Measurements from ENCODE around the gene AUNIP.
A peak's percentile ranks its signal among the peaks of the same experiment; 100 is the strongest.

AUNIP gene, protein sequence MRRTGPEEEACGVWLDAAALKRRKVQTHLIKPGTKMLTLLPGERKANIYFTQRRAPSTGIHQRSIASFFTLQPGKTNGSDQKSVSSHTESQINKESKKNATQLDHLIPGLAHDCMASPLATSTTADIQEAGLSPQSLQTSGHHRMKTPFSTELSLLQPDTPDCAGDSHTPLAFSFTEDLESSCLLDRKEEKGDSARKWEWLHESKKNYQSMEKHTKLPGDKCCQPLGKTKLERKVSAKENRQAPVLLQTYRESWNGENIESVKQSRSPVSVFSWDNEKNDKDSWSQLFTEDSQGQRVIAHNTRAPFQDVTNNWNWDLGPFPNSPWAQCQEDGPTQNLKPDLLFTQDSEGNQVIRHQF

DNA sequence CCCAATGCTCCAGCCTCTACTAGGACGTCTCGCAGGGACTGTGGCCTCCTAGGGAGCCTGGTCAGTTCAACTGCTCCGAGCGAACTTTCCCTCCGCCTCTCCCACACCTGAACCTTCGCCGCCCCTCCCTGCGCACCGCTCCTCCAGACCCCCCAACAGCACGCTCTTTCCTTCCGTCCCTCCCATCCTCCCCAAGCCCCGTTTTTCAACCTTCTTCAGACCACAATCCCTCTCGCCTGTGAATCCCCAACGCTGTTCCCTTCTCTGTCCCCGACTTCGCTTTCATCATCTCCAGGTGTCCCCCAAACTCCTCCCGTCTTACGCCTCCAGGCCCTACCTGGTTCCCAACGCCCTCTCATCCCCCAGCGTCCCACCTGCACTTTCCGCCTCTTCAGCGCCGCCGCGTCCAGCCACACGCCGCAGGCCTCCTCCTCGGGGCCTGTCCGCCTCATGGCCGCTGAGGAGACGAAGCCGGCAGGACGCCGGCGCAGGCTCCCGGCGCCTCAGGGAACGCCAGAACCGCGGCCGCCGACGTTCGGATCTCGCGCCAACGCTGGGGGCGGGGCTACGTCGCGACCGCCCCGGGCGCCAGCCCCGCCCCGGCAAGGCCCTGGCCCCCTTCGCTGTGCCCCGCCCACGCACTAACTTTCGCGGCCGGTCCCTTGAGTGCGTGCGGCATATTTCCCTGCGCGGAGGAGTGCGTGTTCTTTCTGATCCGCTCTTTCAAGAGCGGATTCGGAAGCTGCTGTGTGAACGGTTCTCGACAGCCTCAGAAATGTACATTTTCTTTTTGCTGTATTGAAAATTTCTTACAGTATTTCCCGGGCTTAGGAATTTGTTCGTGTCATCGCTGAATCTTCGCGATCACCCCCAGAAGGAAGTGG is at the start of gene AUNIP:
Gene AUNIP, minus strand, starts transcription at position 552 of the 884 bp plus-strand sequence. Its CDS starts 100 bp downstream, at position 452.
- peaks cover 20% of the 10 kb centered on the region for H3K36me3 Mint-ChIP-seq (ENCODE audit: low read depth)
- H3K9me3 Mint-ChIP-seq: no peaks in the 10 kb centered on the region
- H3K4me1 Mint-ChIP-seq (ENCODE audit: low read depth): peaks cover 23% of the 10 kb centered on the region
- peak within 1 kb of the TSS; percentile 94 for H3K27ac Mint-ChIP-seq
- DNase-seq: peak; percentile 93
- H3K27me3 Mint-ChIP-seq: peaks cover 2% of the 10 kb centered on the region
- peak within 1 kb of the TSS; percentile 94 for H3K4me3 Mint-ChIP-seq

DNA sequence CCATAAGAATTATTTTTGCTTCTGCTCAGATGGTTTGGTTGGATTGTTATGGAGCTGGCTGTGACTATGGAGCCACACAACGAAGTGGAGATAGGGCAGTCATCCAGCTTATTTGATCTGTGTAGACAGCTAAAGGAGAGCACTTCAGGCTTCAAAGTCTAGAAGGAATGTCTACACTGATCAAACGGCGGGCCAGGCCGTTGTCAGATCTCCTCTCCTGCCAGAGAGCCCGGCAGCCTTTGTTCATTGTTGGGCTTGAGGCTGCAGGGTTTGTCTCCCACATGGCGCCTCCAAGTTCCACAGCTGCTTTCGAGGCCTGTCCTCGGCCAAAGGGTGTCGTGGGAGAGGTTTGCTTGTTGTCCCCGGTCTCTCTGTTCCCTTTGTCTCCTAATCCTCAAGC is 49.8 kb upstream of the AUNIP start:
- H3K36me3 Mint-ChIP-seq (ENCODE audit: low read depth): peaks cover 13% of the 10 kb centered on the region
- no peak overlapping the region for H3K27ac Mint-ChIP-seq
- H3K9me3 Mint-ChIP-seq: no peaks in the 10 kb centered on the region
- no peak overlapping the region for H3K4me3 Mint-ChIP-seq
- H3K4me1 Mint-ChIP-seq (ENCODE audit: low read depth): peaks cover 17% of the 10 kb centered on the region
- DNase-seq: no peak
- no peaks in the 10 kb centered on the region for H3K27me3 Mint-ChIP-seq

DNA sequence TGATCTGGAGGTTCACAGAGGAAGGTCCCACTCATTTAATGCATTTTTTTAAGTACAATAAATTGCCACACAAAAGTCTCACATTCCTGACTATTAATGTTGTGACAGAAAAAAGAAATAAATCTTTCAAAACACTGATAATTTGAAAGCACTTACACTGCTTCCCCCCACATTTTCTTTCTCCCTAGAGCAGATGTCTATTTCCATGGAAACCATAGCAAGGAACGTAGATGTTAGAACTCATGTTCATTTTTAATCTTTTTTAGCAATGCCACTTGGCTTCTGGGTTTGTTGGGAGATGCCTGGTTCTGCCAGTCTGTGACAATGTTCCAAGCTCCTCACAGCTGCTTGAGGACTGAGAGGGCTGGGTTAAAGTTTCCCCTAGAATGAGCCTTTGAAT is 48.9 kb upstream of the AUNIP start:
- Mint-ChIP-seq H3K27me3 (no peaks in the 10 kb centered on the region), H3K4me1 (ENCODE audit: low read depth) (peaks cover 21% of the 10 kb centered on the region), H3K4me3 (no peak overlapping the region), H3K36me3 (ENCODE audit: low read depth) (peaks cover 22% of the 10 kb centered on the region), H3K9me3 (no peaks in the 10 kb centered on the region), H3K27ac (no peak overlapping the region)
- DNase-seq: no peak

DNA sequence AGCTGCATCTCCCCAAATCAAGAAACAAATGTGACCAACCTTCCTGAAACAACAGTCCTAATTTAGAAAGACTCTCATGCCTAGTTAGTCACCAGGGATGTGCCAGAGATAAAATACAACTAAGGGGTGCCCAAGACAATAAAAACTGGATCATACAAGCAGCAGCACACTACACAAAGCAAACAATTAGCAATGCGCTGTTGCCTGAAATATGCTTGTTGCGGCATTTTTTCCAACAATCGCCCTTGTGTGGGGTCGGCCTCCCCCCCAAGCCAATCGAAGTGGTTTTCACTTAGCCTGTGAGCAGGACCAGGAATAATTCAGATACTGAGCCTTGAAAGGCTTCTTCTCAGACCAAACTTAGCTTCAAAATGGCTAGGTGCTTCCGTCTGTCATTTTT is 48.3 kb upstream of the AUNIP start:
- H3K9me3 Mint-ChIP-seq: no peaks in the 10 kb centered on the region
- DNase-seq: no peak
- H3K27ac Mint-ChIP-seq: no peak overlapping the region
- no peak overlapping the region for H3K4me3 Mint-ChIP-seq
- H3K36me3 Mint-ChIP-seq (ENCODE audit: low read depth): peaks cover 26% of the 10 kb centered on the region
- peaks cover 23% of the 10 kb centered on the region for H3K4me1 Mint-ChIP-seq (ENCODE audit: low read depth)
- no peaks in the 10 kb centered on the region for H3K27me3 Mint-ChIP-seq

DNA sequence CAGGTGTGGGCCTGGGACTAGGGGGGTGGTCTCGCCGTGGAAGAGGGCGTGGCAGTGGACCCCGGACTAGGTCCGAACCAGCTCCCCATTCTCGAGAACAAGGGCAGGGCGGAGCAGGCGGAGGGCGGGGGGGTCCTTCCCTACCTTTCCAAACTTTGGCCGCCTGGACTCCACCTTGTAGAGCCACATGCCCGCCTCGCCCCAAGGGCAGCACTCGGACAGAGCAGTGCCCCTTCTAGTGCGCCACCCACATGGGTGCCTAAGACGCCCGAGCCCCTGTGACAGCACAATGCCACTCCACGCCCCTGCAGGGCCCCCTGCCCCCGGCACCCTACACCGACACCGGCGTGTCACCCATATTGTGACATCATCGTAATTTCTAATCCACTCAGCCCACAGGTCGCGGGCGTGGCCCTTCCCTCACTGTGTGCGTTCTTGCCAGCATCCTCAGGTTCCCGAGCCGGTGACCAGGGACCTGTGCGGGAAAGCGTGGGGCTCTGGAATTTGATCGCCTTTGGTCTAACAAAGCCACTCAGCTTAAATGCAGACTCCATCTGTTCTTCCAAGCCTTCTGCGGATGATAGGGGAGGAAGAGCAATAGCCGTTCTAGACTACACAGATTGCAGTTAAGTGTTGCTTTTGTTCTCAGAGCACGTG is 47.5 kb upstream of the AUNIP start:
- H3K27me3 Mint-ChIP-seq: no peaks in the 10 kb centered on the region
- peaks cover 25% of the 10 kb centered on the region for H3K4me1 Mint-ChIP-seq (ENCODE audit: low read depth)
- H3K4me3 Mint-ChIP-seq: peak overlapping the region; percentile 90
- H3K9me3 Mint-ChIP-seq: no peaks in the 10 kb centered on the region
- peak overlapping the region; percentile 75 for H3K27ac Mint-ChIP-seq
- peaks cover 34% of the 10 kb centered on the region for H3K36me3 Mint-ChIP-seq (ENCODE audit: low read depth)
- DNase-seq: no peak

DNA sequence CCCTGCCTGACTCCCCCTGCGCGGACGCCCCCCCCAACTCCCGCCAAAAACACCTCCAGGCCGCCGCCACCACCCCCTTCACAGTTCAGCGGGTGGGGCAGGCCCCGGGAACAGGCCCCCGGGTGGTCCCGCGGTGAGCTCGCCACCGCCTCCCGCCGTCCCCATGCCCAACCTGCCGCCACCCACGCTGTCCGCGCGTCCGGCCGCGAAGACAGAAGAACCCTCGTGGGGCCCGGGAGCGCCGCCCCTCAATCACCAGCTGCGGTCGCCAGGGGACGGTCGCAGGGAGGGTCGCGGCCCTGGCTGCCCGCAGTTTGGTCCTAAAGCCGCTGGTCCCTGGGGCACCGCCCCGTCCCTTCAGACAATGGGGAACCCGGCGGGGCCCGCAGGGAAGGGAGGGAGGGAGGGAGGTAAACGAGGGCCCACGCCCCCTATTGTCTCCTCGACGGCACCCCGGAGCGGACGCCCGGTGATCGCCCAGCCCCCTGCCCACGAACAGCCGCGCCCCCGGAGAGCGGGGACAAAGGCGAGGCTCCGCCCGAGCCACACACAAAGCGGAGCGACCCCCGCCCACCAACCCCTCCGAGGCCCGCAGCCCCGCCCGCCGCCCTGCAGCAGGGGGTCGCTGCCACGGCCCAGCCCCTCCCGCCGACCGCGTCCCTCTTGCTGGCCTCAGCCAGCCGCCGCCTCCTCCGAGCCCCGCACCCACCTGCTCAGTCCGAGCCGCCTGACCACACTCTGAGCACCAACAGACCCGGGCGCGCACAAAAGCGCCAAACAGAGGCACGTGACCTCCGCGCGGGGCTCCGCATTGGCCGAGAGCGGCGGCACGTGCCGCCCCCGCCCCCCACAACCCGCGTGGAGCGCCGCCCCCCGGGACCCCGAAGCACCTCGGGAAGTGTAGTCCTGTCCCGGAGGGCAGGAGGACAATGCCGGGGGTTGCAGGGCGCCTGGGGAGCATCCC is 46.7 kb upstream of the AUNIP start, which contains the start of gene STMN1:
Gene STMN1, minus strand, starts transcription at position 740 of the 964 bp plus-strand sequence. CDS start 1,743 bp downstream, outside the sequence.
- DNase-seq: peak; percentile 93

DNA sequence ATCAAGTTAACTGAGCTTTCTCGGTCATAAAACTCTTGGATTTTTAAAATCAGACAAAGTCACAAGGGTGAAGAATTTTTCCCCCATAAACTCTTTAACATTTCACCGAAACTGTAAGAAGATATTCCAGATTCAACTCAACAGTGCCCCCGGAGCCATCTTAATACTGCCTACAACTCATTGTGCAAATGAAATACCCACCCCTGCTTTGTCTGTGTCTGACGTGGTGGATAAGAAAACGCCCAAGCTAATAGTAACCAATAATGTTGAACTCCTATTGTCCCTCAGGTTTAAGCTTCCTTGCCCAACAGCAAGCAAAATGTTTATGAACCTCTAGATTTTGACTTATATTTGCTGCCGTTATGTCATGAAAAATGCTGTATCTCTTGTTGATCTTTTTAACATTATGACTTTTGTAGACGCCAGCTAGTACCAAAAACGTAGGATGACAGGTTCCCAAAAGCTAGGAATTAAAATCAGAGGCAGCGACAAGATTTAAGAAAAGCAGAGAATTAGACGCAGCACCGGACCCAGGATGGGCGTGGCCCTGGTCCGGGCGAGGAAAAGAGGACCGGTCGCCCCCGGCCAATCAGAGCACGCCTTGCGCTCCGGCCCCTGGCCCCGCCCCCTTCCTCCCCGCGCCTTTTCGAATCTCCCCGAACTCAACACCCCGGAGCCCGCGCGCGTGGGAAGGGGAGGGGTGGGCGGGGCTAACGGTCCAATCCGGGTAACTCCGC is 45.9 kb upstream of the AUNIP start:
- DNase-seq: peak; percentile 94
- peaks cover 28% of the 10 kb centered on the region for H3K4me1 Mint-ChIP-seq (ENCODE audit: low read depth)
- H3K9me3 Mint-ChIP-seq: no peaks in the 10 kb centered on the region
- H3K27ac Mint-ChIP-seq: peak overlapping the region; percentile 92
- peak overlapping the region; percentile 90 for H3K4me3 Mint-ChIP-seq
- peaks cover 50% of the 10 kb centered on the region for H3K36me3 Mint-ChIP-seq (ENCODE audit: low read depth)
- H3K27me3 Mint-ChIP-seq: no peaks in the 10 kb centered on the region

More for the DNA sequence above, 46.7 kb upstream of the AUNIP start, which contains the start of gene STMN1:
- Mint-ChIP-seq H3K9me3 (no peaks in the 10 kb centered on the region), H3K27ac (peak within 1 kb of the TSS; percentile 94), H3K4me3 (peak within 1 kb of the TSS; percentile 90), H3K27me3 (no peaks in the 10 kb centered on the region), H3K4me1 (ENCODE audit: low read depth) (peaks cover 25% of the 10 kb centered on the region), H3K36me3 (ENCODE audit: low read depth) (peaks cover 42% of the 10 kb centered on the region)

DNA sequence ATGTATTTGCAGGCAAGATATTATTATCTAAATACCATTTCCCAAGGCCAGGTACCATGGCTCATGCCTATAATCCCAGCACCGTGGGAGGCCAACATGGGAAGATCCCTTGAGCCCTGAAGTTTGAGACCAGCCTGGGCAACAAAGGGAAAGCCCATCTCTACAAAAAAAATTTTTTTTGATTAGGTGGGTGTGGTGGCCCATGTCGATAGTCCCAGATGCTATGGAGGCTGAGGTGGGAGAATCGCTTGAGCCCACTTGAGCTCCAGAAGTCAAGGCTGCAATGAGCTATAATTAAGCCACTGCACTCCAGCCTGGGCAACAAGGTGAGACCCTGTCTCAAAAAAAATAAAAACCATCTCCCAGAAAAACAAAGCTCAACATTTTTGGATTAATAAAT is 44.7 kb upstream of the AUNIP start:
- no peak for DNase-seq
- H3K4me1 Mint-ChIP-seq (ENCODE audit: low read depth): peaks cover 28% of the 10 kb centered on the region
- H3K27me3 Mint-ChIP-seq: no peaks in the 10 kb centered on the region
- H3K9me3 Mint-ChIP-seq: no peaks in the 10 kb centered on the region
- H3K27ac Mint-ChIP-seq: no peak overlapping the region
- peaks cover 61% of the 10 kb centered on the region for H3K36me3 Mint-ChIP-seq (ENCODE audit: low read depth)
- peak overlapping the region; percentile 90 for H3K4me3 Mint-ChIP-seq

DNA sequence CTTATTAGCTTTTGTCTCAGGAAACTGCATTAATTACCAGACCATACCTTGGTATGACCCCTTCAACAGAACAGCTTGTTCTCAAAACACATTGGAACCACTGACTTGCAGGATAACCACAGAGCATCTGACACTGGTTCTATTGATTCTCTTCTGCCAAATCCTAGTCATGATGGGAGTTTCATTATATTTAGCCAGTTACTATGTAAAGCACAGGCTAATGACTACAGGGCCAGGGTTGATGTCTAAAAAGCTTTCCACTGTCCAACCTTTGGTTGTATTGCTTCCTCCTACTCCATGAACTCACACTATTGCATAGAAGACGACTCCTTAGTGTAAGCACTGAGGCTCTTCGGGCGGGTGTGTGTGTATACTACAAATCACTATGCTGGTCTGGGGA is 43.2 kb upstream of the AUNIP start:
- Mint-ChIP-seq H3K4me3 (no peak overlapping the region), H3K4me1 (ENCODE audit: low read depth) (peaks cover 28% of the 10 kb centered on the region), H3K9me3 (no peaks in the 10 kb centered on the region), H3K27ac (no peak overlapping the region), H3K36me3 (ENCODE audit: low read depth) (peaks cover 75% of the 10 kb centered on the region), H3K27me3 (no peaks in the 10 kb centered on the region)
- DNase-seq: no peak

DNA sequence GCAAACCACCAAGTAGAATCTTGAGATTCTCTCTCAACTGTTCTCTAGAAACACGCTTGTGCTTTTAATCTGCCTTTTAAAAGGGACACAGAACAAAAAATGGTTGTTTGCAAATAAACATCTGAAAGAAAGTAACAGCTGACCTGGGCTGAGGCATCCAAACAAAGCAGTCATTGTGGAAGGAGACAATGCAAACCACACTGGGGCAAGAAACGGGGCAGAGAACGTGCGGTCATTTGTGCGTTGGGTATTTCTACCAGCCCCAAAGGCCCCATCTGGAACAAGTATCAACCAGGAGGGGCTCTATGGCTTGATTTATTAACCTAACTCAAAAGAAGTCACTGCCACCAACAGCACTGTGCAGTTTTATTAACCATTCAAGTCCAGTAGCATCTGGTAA is 41.0 kb upstream of the AUNIP start:
- H3K4me1 Mint-ChIP-seq (ENCODE audit: low read depth): peaks cover 31% of the 10 kb centered on the region

DNA sequence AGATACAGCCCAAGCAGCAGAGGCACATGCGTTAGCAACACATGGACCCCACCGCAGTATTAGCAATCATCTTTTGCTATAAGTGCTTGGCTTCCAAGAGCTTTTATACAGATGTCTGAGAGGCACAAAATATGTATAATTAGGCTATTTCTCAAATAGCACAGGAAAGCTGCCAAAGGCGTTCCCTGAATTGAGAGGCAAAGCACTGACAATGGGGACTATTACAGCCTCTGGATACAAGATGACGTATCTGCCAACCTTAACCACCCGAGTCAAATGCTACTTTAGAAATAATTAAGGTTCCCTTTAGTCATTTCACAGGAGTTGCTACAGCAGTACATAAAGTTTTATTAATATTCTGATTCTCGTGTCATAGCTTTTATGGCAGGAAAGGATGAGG is 40.5 kb upstream of the AUNIP start:
- DNase-seq: no peak
- no peaks in the 10 kb centered on the region for H3K27me3 Mint-ChIP-seq
- peaks cover 29% of the 10 kb centered on the region for H3K4me1 Mint-ChIP-seq (ENCODE audit: low read depth)
- H3K27ac Mint-ChIP-seq: no peak overlapping the region
- H3K9me3 Mint-ChIP-seq: no peaks in the 10 kb centered on the region
- peaks cover 87% of the 10 kb centered on the region for H3K36me3 Mint-ChIP-seq (ENCODE audit: low read depth)
- H3K4me3 Mint-ChIP-seq: no peak overlapping the region

More for the DNA sequence above, 41.0 kb upstream of the AUNIP start:
- H3K9me3 Mint-ChIP-seq: no peaks in the 10 kb centered on the region
- H3K4me3 Mint-ChIP-seq: no peak overlapping the region
- H3K27ac Mint-ChIP-seq: no peak overlapping the region
- no peaks in the 10 kb centered on the region for H3K27me3 Mint-ChIP-seq
- peaks cover 92% of the 10 kb centered on the region for H3K36me3 Mint-ChIP-seq (ENCODE audit: low read depth)
- DNase-seq: no peak

DNA sequence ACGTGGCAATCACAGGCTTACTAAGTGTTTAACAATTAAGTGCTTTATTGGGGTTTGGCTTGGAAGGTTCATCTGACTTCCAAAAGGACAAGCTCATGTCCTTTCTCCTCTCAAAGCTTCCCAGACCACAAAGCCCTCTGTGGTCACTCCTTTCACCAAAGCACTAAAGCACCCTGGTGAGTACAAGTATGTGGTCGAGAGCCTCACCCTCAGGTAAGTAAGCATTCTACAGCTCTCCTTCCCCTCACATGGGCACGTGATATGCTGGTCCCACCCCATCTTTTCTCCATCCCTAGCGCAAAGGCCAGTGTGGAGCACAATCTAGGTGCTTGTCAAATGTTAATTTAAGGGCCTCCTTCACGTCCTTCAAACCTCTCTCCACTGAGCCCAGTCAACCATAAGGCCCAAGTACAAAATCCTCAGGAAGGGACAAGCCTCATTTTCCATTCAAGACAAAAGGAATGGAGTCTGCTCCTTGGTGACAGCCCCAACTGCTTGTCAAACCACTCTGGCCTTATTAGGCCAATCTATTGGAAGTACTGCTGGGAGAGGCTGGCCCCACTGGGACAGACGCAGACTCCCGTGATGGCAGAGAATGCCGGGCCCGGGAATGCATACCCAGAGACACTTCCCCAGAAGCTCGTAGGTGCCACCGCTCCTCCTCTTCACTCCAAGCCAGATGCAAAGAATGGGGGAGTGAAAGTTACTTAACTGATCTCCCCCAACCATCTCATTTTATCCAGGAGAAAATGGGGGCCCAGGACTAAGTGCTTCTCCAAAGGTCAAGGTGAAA is 39.2 kb upstream of the AUNIP start:
- peaks cover 74% of the 10 kb centered on the region for H3K36me3 Mint-ChIP-seq (ENCODE audit: low read depth)
- H3K9me3 Mint-ChIP-seq: no peaks in the 10 kb centered on the region

More for the DNA sequence above, 39.2 kb upstream of the AUNIP start:
- peaks cover 18% of the 10 kb centered on the region for H3K4me1 Mint-ChIP-seq (ENCODE audit: low read depth)
- no peak overlapping the region for H3K4me3 Mint-ChIP-seq
- DNase-seq: no peak
- H3K27ac Mint-ChIP-seq: no peak overlapping the region
- no peaks in the 10 kb centered on the region for H3K27me3 Mint-ChIP-seq
